Activated CD8-positive, alpha-beta T cell treated with anti-CD3 and anti-CD28 coated beads, Interleukin-2, amount 10 ng/mL, durations not matched to agents 7 days and 5 days (primary cell): Measurements from ENCODE around the gene APOLD1. TPM values are rescaled to one million over a fixed set of nuclear protein-coding genes. Genes with fewer than 3 reads are reported as not detected.
"Not testable (repeated sequence)": the region's sequence is repeated elsewhere in the genome, so short reads cannot be mapped to it uniquely, and the experiment has no call there.

Experiments
- ATAC-seq: fragments of 150-1000 bp; cut with Tn5 transposase; one replicate; pipeline ENCODE4 v1.10.0; 2021; ENCODE audit warnings: moderate library complexity
- CTCF ChIA-PET: fragments of 350-600 bp; sonication (Branson Sonifier 250); formaldehyde crosslinking; loops from one replicate; lab custom pipeline; 2021; ENCODE audit warnings: antibody characterized with exemption; lab: Charles Lee
- POLR2A ChIA-PET: fragments of 350-600 bp; sonication (Branson Sonifier 250); formaldehyde crosslinking; loops from one replicate; lab custom pipeline; 2021; ENCODE audit warnings: antibody characterized with exemption; lab: Charles Lee
- DNase-seq: peaks from one replicate; pipeline ENCODE4 v3.0.0-alpha.2; 2020
- H3K27ac Mint-ChIP-seq: one replicate; pipeline ENCODE4 v1.8.0; 2021; ENCODE audit warnings: mild to moderate bottlenecking, mixed read lengths
- H3K27me3 Mint-ChIP-seq: one replicate; pipeline ENCODE4 v1.8.0; 2021; ENCODE audit warnings: low read depth, mixed read lengths
- H3K36me3 Mint-ChIP-seq: one replicate; pipeline ENCODE4 v1.8.0; 2021; ENCODE audit warnings: low read depth, mixed read lengths
- H3K4me1 Mint-ChIP-seq: one replicate; pipeline ENCODE4 v1.8.0; 2021; ENCODE audit warnings: low read depth, mixed read lengths
- H3K4me3 Mint-ChIP-seq: one replicate; pipeline ENCODE4 v1.8.0; 2021; ENCODE audit warnings: mild to moderate bottlenecking, mixed read lengths
- H3K9me3 Mint-ChIP-seq: one replicate; pipeline ENCODE4 v1.8.0; 2022; ENCODE audit warnings: mixed read lengths; ENCODE audit not compliant: insufficient read depth
- total RNA-seq, 2 experiments: library from RNA; stranded (reverse); gene quantifications; one replicate each; pipeline ENCODE4 v1.2.3, GENCODE V29; 2021

Gene APOLD1
- total RNA-seq = 10 to 100 TPM; 11.0 to 11.1 TPM

- no peaks in the 10 kb centered on the region for H3K27me3 Mint-ChIP-seq
- POLR2A ChIA-PET = interaction anchor here (0.9 kb wide), 1 partner anchor 41 kb away, joined by 3 read pairs; no protein-coding TSS in a partner anchor
- CTCF ChIA-PET = interaction anchor here (0.8 to 5.3 kb wide), 4 partner anchors 20 to 48 kb away, joined by 3 to 80 read pairs (median 4); partner anchors contain the start of gene DDX47
- peak within 1 kb of the TSS; percentile 49 for H3K27ac Mint-ChIP-seq
- no peaks in the 10 kb centered on the region for H3K9me3 Mint-ChIP-seq
- H3K4me3 Mint-ChIP-seq = peak within 1 kb of the TSS; percentile 80
- no peak for DNase-seq
- ATAC-seq = no peak
- peaks cover 11% of the 10 kb centered on the region for H3K36me3 Mint-ChIP-seq
- peaks cover 43% of the 10 kb centered on the region for H3K4me1 Mint-ChIP-seq
These were observed at the start of gene APOLD1 for GRCh38 chr12:12784911-12785814. TSS of gene APOLD1 (plus strand) at chr12:12785659. CDS start at chr12:12785692, 33 bp downstream.

GRCh38 chr12:12736759-12737676, 48.4 kb upstream of the APOLD1 start:
- DNase-seq (peak; percentile 84), ATAC-seq (peak; percentile 95)
- Mint-ChIP-seq H3K4me3 (peak overlapping the region; percentile 73), H3K9me3 (no peaks in the 10 kb centered on the region), H3K27ac (peak overlapping the region; percentile 89), H3K27me3 (no peaks in the 10 kb centered on the region), H3K36me3 (peaks cover 51% of the 10 kb centered on the region), H3K4me1 (peaks cover 68% of the 10 kb centered on the region)
- ChIA-PET CTCF (interaction anchor here (0.7 to 4.1 kb wide), 66 partner anchors 9 to 410 kb away, joined by 3 to 66 read pairs (median 5); partner anchors contain the start of genes APOLD1, BORCS5, CDKN1B and DUSP16), POLR2A (interaction anchor here (0.6 to 5.8 kb wide), 33 partner anchors 9 to 783 kb away, joined by 3 to 516 read pairs (median 4); partner anchors contain the start of genes BORCS5, CDKN1B, CREBL2 and DUSP16)

GRCh38 chr12:12738152-12738551, 47.3 kb upstream of the APOLD1 start:
- DNase-seq, H3K27ac Mint-ChIP-seq, H3K9me3 Mint-ChIP-seq, H3K27me3 Mint-ChIP-seq, H3K4me3 Mint-ChIP-seq, ATAC-seq: not testable (repeated sequence)
- CTCF ChIA-PET = interaction anchor here (0.9 to 4.1 kb wide), 23 partner anchors 8 to 411 kb away, joined by 3 to 43 read pairs (median 11); partner anchors contain the start of genes CDKN1B and DUSP16
- Mint-ChIP-seq H3K36me3 (peaks cover 55% of the 10 kb centered on the region), H3K4me1 (peaks cover 70% of the 10 kb centered on the region)
- POLR2A ChIA-PET = interaction anchor here (1.3 to 5.8 kb wide), 5 partner anchors 7 to 381 kb away, joined by 4 to 516 read pairs (median 12); partner anchors contain the start of genes BORCS5 and CDKN1B

- peaks cover 52% of the 10 kb centered on the region for H3K36me3 Mint-ChIP-seq
- H3K9me3 Mint-ChIP-seq = no peaks in the 10 kb centered on the region
- no peaks in the 10 kb centered on the region for H3K27me3 Mint-ChIP-seq
- peak overlapping the region; percentile 62 for H3K27ac Mint-ChIP-seq
- CTCF ChIA-PET = interaction anchor here (1.5 to 1.8 kb wide), 2 partner anchors 21 to 44 kb away, joined by 3 to 4 read pairs; no protein-coding TSS in a partner anchor
- H3K4me1 Mint-ChIP-seq = peaks cover 45% of the 10 kb centered on the region
- ATAC-seq = no peak
- no peak for DNase-seq
- POLR2A ChIA-PET = interaction anchor here (0.7 to 3.2 kb wide), 4 partner anchors 15 to 385 kb away, joined by 3 to 14 read pairs (median 3); partner anchors contain the start of genes BORCS5, DDX47 and DUSP16
- peak overlapping the region; percentile 19 for H3K4me3 Mint-ChIP-seq
These were observed 43.8 kb upstream of the APOLD1 start for GRCh38 chr12:12741660-12742059.

GRCh38 chr12:12744546-12745305, 40.7 kb upstream of the APOLD1 start:
- POLR2A ChIA-PET = interaction anchor here (0.9 to 1.2 kb wide), 3 partner anchors 7 to 42 kb away, joined by 3 to 4 read pairs (median 3); no protein-coding TSS in a partner anchor
- Mint-ChIP-seq H3K4me1 (peaks cover 30% of the 10 kb centered on the region), H3K9me3 (no peaks in the 10 kb centered on the region), H3K27me3 (no peaks in the 10 kb centered on the region), H3K4me3 (no peak overlapping the region), H3K36me3 (peaks cover 63% of the 10 kb centered on the region), H3K27ac (no peak overlapping the region)
- ATAC-seq = no peak
- no peak for DNase-seq
- CTCF ChIA-PET = interaction anchor here (2.7 kb wide), 1 partner anchor 8 kb away, joined by 19 read pairs; no protein-coding TSS in a partner anchor

GRCh38 chr12:12745576-12746211, 39.8 kb upstream of the APOLD1 start:
- H3K27me3 Mint-ChIP-seq = no peaks in the 10 kb centered on the region
- no peak overlapping the region for H3K4me3 Mint-ChIP-seq
- ChIA-PET POLR2A (interaction anchor here (1.2 to 1.4 kb wide), 3 partner anchors 8 to 41 kb away, joined by 3 to 4 read pairs (median 4); no protein-coding TSS in a partner anchor), CTCF (interaction anchor here (2.7 kb wide), 1 partner anchor 9 kb away, joined by 19 read pairs; no protein-coding TSS in a partner anchor)
- H3K9me3 Mint-ChIP-seq = no peaks in the 10 kb centered on the region
- peaks cover 62% of the 10 kb centered on the region for H3K36me3 Mint-ChIP-seq
- DNase-seq (no peak), ATAC-seq (no peak)
- peak overlapping the region; percentile 13 for H3K27ac Mint-ChIP-seq
- H3K4me1 Mint-ChIP-seq = peaks cover 27% of the 10 kb centered on the region

- Mint-ChIP-seq H3K4me1 (peaks cover 13% of the 10 kb centered on the region), H3K4me3 (no peak overlapping the region), H3K27me3 (no peaks in the 10 kb centered on the region), H3K36me3 (peaks cover 66% of the 10 kb centered on the region), H3K9me3 (no peaks in the 10 kb centered on the region), H3K27ac (no peak overlapping the region)
- CTCF ChIA-PET = interaction anchor here (2.7 kb wide), 1 partner anchor 10 kb away, joined by 19 read pairs; no protein-coding TSS in a partner anchor
- POLR2A ChIA-PET = no interaction called here
- ATAC-seq (no peak), DNase-seq (no peak)
These were observed 38.2 kb upstream of the APOLD1 start for GRCh38 chr12:12747278-12747677.

- H3K4me3 Mint-ChIP-seq = no peak overlapping the region
- no peaks in the 10 kb centered on the region for H3K9me3 Mint-ChIP-seq
- H3K27me3 Mint-ChIP-seq = no peaks in the 10 kb centered on the region
- no peak for ATAC-seq
- no peak overlapping the region for H3K27ac Mint-ChIP-seq
- POLR2A ChIA-PET = no interaction called here
- peaks cover 71% of the 10 kb centered on the region for H3K36me3 Mint-ChIP-seq
- CTCF ChIA-PET = interaction anchor here (1.3 kb wide), 1 partner anchor 11 kb away, joined by 3 read pairs; no protein-coding TSS in a partner anchor
- H3K4me1 Mint-ChIP-seq = peaks cover 9% of the 10 kb centered on the region
- no peak for DNase-seq
These were observed 37.4 kb upstream of the APOLD1 start for GRCh38 chr12:12748044-12748443.

DNA sequence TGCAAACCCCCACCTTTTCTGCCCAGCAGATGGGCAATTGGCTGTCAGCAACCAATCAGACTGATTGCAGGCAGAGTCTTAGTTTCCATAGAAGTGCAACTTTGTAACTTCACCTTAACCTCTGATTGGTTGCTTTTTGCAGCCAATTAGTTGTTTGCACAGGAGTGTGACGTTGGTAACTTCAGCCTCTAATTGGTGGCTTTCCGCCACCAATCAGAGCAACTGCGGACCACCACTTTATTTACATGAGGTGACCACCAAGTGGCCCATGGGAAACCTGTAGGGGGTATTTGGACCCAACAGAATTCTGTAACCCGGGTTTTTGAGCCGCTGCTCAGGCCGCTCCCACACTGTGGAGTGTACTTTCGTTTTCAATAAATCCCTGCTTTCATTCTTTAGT, 36.0 kb upstream of the APOLD1 start:
- H3K9me3 Mint-ChIP-seq = no peaks in the 10 kb centered on the region
- peaks cover 64% of the 10 kb centered on the region for H3K36me3 Mint-ChIP-seq
- ChIA-PET CTCF (interaction anchor here (1.3 kb wide), 1 partner anchor 13 kb away, joined by 3 read pairs; no protein-coding TSS in a partner anchor), POLR2A (no interaction called here)
- peaks cover 7% of the 10 kb centered on the region for H3K4me1 Mint-ChIP-seq
- DNase-seq (no peak), ATAC-seq (no peak)
- H3K4me3 Mint-ChIP-seq = no peak overlapping the region
- H3K27ac Mint-ChIP-seq = no peak overlapping the region
- no peaks in the 10 kb centered on the region for H3K27me3 Mint-ChIP-seq

GRCh38 chr12:12755923-12756322, 29.5 kb upstream of the APOLD1 start:
- H3K9me3 Mint-ChIP-seq = no peaks in the 10 kb centered on the region
- no peaks in the 10 kb centered on the region for H3K27me3 Mint-ChIP-seq
- no peak overlapping the region for H3K27ac Mint-ChIP-seq
- ATAC-seq = no peak
- no peak overlapping the region for H3K4me3 Mint-ChIP-seq
- no peak for DNase-seq
- CTCF ChIA-PET = interaction anchor here (2.8 kb wide), 1 partner anchor 19 kb away, joined by 11 read pairs; no protein-coding TSS in a partner anchor
- H3K4me1 Mint-ChIP-seq = no peaks in the 10 kb centered on the region
- POLR2A ChIA-PET = no interaction called here
- H3K36me3 Mint-ChIP-seq = peaks cover 45% of the 10 kb centered on the region
